GM21367 (cell line): ENCODE results near the gene TMEM212.
"Not testable (repeated sequence)": the region's sequence is repeated elsewhere in the genome, so short reads cannot be mapped to it uniquely, and the experiment has no call there.

ENCODE experiments used
- ATAC-seq: cut with Tn5 transposase; IDR thresholded peaks from one replicate; pipeline ENCODE4 v1.9.1; 2021; ENCODE audit not compliant: unreplicated experiment

TMEM212 gene

GRCh38 chr3:171854649-171855305 is 11.6 kb downstream of the TMEM212 start:
- no peak for ATAC-seq

GRCh38 chr3:171858770-171859169 is 15.6 kb downstream of the TMEM212 start:
- ATAC-seq, result not testable (repeated sequence)

- no peak for ATAC-seq
Observed at GRCh38 chr3:171860830-171861535, 17.8 kb downstream of the TMEM212 start.

- ATAC-seq, result no peak
Observed at GRCh38 chr3:171862392-171862791, 19.2 kb downstream of the TMEM212 start.

GRCh38 chr3:171862993-171863521 is 19.9 kb downstream of the TMEM212 start:
- ATAC-seq, result no peak

GRCh38 chr3:171863920-171864319 is 20.8 kb downstream of the TMEM212 start:
- no peak for ATAC-seq

- ATAC-seq, result no peak
Observed at GRCh38 chr3:171865191-171865865, 22.2 kb downstream of the TMEM212 start.

- no peak for ATAC-seq
Observed at GRCh38 chr3:171867981-171868380, 24.8 kb downstream of the TMEM212 start.

- ATAC-seq, result no peak
Observed at GRCh38 chr3:171871392-171872274, 28.5 kb downstream of the TMEM212 start.

- no peak for ATAC-seq
Observed at GRCh38 chr3:171873580-171873979, 30.4 kb downstream of the TMEM212 start.

- no peak for ATAC-seq
Observed at GRCh38 chr3:171874251-171874681, 31.1 kb downstream of the TMEM212 start.

GRCh38 chr3:171874879-171875278 is 31.7 kb downstream of the TMEM212 start:
- no peak for ATAC-seq

GRCh38 chr3:171875923-171876412 is 32.8 kb downstream of the TMEM212 start:
- ATAC-seq, result no peak

- no peak for ATAC-seq
Observed at GRCh38 chr3:171876680-171877147, 33.6 kb downstream of the TMEM212 start.

- no peak for ATAC-seq
Observed at GRCh38 chr3:171878461-171879225, 35.5 kb downstream of the TMEM212 start.

GRCh38 chr3:171879472-171879871 is 36.3 kb downstream of the TMEM212 start:
- ATAC-seq, result no peak

GRCh38 chr3:171880101-171880870 is 37.1 kb downstream of the TMEM212 start:
- ATAC-seq, result no peak

GRCh38 chr3:171881251-171881650 is 38.1 kb downstream of the TMEM212 start:
- no peak for ATAC-seq
